Stimulated activated CD8-positive, alpha-beta memory T cell treated with anti-CD3 and anti-CD28 coated beads, Interleukin-2, amount 100 ng/mL, for 48 hours (primary cell): ENCODE measurements around the gene LAMB4.

Experiments
- DNase-seq, 2 donors: peaks; one replicate each; pipeline ENCODE4 v3.0.0-alpha.2; 2020; ENCODE audit warnings: low read depth in 2 of 2

LAMB4 gene

DNA sequence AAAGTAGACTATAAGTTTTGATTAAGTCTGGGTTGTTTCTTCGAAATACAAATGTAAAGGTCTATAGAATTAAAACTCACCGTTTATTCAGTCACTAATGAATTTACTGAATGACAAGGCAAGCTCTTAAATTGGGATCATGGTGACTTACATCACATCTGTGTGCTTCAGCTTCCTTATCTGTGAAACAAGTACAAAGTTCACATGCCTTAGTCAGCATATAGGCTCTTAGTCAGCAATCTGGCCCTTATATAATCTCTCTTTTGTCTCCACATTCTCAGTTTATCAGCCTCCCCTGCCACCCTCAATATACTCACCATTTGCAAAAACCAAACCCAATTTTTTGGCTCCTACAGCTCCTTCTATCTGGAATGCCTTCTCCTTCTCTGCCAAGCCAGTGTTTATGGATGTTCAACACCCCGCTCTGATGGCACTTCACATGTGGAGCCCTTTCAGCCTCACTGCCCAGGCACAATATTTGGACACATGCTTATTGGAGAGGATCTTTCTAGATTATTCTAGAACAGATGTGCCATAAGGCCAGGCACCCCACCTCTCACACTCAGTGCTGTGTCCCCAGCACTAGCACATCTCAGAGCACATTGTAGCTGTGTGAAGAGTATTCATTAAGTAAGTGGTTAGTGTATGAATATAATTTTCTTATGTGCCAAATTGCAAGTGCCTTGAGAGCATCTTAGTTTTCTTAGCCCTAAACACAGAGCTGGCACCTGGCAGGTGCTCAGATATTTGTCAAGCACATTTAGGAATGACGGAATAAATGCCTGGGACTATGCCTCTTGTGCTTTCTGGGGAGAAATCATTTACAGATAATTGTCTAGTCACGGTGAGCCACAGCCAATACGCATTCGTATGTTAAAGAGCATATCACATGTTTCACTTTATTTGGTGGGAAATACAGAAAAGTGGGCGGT is 117.4 kb downstream of the LAMB4 start:
- no peak for DNase-seq

DNA sequence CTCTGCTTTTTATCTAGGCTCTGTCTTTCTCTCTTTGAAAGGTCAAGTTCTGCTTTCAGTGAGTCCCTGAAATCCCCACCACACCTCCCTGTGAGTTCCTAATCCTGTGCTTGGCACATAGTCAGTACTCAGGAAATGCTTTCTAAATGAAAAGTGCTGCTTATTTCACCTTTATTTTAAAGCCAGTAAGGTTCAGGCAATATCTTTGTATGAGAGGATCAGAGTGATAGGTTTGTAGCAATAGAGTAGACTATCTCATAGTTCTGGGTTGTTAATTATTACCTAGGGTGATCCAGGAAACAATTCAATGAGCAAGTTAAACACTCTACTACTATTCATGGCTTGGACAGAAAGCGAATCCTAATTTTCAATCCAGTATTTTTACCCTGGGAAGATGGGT is 119.8 kb downstream of the LAMB4 start:
- no peak for DNase-seq

DNA sequence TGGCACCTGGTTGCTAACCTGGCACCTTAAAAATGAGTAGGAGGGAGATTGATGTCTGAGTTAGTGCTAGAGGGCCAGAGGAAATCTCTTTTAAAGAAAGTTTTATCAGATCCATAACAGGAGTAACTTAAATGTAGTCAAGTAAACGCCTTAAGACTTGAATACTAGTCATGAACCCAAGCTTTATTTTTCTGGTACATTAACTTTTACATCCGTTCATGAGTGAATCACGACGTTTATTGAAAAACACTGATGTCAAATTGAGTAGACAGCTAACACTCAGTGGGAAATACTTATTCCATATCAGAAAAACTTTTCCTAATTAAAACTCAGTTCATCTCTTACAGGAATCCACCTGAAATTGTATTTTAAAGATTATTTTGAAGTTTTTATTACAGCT is 120.3 kb downstream of the LAMB4 start:
- DNase-seq = no peak

DNA sequence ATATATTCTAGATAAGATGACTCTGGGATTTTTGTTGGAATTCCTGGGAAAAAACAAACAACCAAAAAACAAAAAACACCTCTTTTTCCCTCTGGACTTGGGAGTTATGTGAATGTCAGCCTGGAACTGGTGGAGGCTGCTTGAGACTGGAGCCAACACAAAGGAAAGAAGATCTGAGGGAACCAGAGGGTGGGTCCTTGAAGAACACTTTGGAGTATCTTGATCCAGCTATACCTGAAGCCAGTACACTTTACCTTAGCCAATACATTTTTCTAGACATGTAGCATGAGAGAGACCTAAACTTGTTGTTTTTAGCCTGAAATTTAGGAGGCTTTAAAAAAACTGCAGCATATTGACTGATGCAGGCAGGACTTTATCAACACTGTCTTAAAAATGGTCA is 121.3 kb downstream of the LAMB4 start:
- DNase-seq = no peak

DNA sequence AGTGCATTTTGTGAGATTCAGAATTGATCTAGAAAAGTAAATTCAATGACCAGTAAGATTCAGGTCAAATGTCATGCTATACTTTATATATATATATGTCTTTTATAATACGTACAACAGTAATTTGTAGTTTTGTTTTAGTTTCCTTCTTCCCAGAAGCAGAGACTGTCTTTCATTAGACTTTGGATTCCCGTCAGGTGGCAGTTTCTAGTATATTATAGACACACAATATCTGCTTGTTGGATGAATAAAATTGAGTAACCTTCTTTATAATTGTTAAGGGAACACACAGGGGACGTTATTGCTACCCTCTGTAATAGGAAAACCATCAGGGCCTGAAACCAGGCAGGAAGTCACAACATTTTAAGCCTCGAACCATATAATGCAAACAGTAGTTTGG is 121.9 kb downstream of the LAMB4 start:
- DNase-seq = no peak

DNA sequence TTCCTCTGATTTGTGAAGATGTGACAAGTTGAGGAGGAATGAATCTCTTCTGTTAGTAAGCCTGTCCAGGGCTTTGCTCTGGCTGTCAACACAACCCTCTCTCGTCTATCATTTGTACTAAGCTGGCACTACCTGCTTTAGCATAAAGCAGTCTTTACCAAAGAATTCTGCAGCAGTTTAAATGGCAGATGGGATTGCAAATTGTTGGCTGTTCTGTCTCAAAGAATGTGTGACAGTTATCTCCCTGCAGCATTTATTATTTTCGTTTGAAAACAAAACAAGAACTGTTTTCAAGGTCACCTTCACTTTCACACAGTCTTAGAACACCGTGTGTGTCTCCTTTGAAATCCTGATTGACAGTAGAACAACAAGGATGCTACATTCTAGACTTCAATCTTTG is 122.4 kb downstream of the LAMB4 start:
- DNase-seq = no peak

DNA sequence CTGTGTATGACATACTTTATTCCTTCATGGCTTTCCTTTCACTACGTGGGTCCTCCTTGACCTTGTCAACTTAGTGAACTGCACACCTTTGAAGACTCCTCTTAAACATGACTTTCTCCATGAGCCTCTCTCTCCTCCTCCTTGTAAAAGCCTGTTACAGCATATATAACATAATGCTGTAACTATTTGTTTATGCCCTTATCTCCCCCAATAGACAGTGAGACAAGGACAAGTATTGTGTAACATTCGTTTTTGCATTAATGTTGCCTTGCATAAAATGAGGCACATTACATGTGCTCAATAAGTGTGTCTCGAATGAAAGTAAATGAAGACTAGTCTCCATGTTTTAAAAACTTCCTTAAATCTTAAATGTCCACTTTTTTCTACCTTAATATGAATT is 122.9 kb downstream of the LAMB4 start:
- no peak for DNase-seq

DNA sequence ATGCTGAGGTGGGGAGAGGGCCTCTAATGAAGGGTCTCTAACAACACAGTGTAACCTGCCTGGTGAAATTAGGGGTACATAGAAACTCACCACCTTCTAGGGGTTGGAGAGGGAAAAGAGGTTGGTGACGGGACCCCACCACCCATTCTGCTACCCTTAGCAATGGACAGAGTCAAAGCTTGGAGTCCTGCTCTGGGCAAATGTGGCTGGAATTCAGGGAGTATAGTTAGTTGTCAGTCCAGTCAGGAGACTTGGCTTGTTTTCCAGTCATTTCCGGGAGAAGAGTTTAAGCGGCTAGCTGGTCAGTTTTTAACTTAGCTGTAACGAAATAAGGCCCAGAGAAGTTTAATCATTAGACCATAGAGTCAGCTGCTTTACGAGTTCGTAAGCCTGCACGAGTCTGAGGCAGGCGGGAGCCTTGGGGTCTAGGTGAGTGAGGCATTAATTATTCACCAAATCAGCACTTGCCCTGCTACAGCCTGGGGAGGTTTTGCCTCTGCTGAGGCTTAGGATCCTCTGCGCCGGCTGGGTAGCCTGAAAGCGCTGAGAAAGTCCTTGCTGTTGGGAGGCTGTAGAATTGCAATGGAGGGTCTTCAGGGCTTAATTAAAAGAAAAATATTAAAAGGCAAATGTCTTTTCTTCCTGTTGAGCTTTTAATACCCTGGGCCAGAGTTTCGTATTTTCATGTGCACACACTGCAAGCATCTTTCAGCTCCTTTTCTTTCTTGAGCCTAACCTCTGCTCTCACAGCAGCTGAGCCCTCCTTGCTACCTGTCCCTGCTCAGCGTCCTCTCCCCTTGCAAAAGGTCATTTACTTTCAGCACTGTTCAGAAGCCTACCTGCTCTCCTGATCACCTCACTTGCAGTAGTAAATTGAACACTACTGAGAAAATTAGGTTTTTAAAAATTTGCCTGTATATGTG is 125.7 kb downstream of the LAMB4 start:
- no peak for DNase-seq

DNA sequence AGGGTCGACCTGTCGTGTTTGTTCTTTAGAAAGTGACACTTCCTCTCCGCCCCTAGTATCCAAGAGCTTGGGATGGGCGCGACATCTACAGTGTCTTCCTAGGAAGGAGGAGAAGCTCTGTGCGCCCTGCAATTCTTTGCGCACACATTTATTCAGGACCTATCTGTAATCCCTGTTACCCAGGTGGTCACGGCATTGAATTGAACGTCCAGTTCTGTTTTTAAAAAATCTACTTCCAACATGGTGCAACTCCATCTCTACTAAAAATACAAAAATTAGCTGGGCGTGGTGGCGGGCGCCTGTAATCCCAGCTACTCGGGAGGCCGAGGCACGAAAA is 126.6 kb downstream of the LAMB4 start:
- no peak for DNase-seq

DNA sequence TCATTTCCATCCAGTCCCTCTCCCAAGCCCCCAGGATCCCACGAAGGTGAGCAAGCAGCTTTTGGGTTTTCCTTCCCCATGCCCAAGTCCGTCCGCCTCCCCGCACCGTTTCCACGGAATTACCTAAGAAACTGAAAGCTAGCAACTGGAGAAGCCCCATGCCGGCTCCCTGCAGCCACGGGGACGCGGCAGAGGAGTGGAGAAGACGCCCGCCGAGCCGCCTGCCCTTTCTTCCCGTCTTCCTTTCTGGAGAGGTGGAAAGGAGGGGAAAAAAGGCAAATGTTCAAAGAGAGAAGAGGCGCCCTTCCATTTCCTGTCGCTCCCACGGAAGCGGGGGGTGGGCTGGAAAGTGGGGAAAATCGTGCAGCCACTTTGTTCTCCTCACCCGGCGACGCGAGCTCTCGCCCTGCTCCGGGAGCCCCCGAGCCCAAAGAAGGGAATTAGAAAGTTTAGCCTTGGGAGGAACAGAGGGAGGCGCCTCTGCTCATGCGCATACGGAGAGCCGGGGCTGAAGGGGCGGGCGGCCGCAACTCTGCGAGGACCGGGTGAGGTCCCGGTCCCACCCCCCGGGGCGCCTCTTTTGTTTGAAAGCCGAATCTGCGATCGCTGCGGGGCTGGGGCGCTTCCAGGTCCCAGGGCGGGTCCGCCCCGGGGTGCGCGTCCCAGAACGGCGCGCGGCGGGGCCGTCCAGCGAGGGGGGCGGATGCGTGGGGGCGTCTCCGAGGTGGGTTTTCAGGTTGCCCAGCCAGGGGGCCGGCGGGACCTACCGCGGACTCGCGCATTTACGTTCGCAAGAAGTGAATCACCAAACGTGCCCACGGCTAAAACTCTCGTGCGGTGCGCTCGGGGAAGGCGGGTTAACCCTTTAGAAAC is 127.2 kb downstream of the LAMB4 start, which contains the start of gene LAMB1:
Gene LAMB1 (minus strand): TSS at position 436 of the 873 bp plus-strand sequence. CDS start 276 bp downstream, at position 160.
- no peak for DNase-seq

DNA sequence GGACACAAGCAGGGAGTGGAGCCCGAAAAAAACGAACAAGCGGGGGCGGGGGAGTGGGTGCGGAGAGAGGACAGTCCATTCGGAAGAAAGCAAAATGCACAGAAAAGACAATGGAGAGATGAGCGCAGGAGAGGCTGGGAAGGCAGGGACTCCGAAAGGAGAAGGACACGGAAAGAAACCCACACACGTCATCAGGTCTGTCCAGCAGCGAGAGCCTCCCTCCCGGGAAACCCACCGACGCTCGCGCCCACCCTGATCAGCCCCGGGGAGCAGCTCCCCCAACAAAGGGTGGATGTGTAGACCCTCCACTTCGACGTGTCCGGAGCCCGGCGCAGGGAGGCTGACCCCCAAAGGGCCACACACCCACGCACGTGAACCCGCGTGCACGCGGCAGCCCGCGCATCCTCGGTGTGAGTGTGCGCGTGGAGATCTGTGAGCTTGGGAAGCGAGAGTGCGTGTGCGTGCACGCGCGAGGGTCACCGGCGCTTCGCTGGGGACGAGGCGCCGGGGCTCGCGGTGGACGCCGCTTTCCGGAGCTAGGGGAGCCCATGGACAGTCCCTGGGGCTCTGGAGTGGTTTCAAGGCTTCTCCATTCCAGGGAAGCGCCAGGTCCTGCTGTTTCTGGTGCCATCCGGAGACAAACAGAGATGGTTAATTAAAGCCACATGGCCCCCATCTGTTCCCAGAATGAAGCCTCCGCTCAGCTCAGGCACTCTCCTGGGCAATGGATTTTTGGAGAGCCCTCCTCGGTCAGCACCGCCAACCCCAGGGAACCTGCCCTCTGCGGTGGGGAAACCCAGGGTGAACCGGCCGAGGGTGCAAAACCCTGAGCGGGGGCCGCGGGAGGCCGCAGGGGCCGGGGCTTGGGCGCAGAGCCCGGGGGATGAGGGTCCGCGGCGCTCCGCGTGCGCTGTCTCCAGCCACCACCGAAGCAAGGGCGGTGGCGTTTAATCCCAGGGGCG is 128.1 kb downstream of the LAMB4 start:
- DNase-seq = no peak

DNA sequence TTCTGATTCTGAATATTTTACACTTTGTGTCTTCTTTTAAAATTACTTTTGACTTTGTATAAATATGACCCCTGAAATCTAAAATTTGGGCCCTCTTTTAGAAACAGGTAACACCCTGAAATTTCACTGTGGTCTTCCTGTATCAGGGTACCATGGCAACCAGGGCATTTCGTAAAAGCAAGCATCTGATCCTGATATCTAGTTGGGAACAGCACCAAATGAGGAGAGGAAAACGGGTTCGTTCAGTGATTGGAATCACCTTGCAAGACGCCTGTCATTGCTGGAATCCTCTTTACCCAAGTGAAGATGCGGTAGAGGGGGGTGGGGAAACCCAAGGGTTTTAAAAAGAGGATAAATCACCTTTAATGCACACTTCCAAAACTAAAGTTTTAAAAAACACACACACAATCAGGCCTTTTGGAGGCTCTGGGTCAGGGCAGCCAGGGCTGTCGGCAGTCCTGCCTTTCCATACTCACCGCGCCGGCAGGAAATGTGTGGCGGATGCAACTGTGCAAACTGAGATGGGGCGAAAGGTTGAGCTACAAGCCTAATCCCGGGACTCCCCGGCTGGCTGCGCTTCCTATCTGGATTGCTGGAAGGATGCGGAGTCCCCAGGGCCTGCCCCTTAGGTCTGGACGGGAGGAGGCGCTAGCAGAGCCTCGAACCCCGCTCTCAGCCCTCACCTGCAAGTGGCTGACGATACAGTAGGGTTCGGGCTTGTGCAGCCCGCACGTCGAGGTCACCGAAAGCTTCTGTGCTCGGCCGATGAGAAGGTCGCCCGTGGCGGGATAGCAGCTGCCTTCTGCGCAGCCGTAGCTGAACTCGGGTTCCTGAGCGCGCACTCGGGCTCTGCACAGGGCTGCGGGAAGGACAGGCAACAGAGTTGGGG is 129.0 kb downstream of the LAMB4 start:
- no peak for DNase-seq

DNA sequence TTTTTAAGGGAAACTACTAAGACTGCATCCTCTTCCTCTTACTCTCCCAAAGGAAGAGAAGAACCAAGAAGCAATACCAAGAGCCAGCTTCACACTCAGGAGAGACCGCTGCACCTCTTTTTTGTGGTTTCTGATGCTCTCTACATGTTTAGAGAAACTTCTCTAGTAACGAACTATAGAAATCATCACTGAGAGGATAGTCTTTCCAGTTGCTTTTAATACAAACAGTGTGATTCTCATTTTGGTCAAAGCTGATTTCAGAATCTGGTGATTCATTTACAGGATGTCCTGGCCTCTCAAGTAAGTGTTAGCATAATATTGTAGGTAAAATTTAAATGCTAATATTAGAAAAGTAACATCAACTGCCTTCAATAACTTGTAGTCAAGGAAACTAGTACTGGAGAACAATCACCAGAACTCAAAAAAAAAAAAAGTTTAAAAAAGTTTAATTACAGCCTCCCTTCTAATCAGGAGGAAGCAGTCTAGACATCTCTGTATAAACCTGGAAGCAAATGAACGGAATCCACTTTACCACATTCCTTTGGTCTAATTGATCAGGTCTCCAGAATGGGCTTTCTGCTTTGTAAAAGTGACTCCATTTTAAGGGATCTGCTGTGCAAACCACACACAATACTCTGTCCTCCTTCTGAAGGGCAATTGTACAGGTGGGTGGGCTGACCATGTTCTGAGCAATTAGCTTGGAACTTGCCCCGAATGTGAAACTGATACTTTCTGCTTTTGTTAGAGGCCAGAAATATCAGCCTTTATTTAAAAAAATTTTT is 130.2 kb downstream of the LAMB4 start:
- DNase-seq = no peak

DNA sequence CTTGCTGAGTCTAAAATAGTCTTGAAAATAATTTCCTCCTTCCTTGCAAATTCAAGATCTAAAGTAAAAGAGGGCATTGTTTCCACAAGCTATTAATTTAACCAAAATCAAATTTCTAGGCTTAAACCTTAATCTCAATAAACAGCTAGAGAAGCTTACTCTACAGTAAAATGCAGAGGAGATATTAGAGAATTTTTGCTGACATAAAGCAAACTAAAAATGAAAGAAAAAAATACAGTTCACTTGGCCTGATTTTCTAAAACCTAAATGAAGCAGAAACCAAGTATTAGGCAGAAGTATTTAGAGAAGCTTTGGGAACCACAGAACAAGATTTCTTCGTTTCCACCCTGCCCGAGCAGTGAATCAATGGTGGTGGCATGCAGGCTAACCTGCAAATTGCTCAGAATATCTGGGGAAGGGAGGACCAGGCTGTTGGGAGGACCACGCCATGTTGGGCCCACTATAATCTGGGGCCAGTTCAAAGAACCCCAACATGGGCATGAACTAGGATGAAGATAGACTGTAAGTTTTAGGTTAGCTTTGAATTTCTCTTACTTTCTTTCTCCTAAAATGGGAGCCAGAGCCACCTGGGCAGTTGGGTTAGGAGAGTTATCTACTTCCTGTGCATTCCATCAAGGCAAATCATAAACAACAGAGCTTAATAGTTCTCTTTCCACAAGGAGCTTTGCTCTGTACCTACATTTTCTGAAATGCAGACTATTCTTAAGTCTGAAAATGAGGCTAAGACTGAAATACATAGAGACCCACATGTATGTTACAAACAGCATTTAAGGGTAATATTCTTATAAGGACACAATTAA is 131.3 kb downstream of the LAMB4 start:
- DNase-seq = no peak

DNA sequence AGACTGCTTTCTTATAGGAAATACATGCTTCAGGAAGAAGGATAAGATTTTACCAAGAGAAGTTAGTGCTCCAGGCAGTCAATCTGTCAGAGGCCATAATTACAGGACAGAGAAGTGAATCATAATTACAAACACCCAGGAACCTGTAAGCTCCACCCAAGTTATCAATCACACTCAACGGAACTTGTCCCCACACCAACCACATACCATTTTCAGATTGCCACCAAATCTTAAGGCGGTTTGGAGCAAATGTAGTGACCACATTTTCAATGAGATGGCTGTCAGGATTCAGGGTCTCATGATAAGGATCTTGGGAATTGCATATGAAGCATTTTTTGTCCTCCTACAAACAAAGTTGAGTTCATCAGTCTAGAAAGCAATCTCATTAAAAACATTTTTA is 132.0 kb downstream of the LAMB4 start:
- no peak for DNase-seq

DNA sequence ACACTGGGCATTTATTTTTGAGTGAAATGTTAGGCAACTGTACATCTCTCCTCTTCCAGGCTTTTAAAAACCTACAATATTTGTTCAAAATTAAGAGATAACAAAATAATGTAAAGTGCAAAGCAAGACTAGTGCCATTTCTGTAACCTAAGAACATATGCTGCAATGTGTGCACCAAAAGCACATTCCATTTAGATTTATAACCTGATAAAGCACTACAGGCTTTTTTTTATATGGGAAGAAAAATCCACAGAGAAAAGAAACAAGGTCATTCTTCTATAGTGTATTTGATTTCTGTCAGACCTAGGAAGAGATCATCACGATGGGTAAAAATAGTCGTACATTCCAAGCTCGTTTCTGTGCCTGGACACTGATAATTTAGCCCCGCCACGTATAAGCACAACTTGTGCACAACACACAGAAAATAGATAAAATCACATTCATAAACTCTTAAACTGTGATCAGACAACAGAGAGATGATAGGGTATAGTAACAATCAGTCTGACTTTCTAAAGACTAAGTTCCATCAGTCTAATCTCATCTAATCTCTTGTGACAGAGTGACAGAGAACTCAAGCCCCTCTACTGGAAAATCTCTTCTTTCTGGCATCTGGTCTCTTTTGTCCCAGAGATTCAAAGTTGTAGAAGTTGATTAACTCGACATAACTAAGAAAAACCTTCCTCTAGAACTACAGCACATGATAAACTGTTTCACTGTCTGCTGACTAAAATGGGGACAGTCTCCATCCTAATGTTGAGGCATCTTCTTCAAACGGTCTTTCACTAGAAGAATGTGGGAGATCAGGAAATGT is 133.9 kb downstream of the LAMB4 start:
- DNase-seq = no peak
